IPS-NIHi11 (cell line): Measurements from ENCODE around the gene NOL3.

Source experiments
- DNase-seq: peaks from one replicate; pipeline ENCODE4 v3.0.0; 2012; ENCODE audit warnings: mixed read lengths, low spot score

Gene NOL3

DNA sequence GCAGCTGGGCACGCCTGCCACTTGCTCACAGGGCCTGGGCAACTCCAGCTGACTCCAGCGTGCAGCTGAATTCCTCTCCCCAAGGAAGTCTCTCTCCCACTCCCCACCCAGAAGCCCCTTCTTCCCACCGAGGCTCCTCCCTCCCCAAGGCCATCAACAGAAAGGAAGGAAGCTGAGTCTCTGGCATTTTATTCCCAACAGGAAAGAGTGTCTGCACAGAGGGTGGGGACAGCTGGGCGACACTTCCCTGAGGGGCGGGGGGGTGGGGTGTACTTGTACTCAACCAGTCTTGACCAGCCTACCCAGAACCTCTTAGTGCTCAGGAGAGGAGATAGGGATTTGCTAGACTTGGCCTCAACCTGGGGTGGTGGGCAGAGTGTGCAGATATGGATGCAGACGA lies 19.7 kb downstream of the NOL3 start, which contains the start of gene EXOC3L1:
Gene EXOC3L1, minus strand, starts transcription at position 96 of the 400 bp plus-strand sequence. CDS start 460 bp downstream, outside the sequence.
- no peak for DNase-seq

DNA sequence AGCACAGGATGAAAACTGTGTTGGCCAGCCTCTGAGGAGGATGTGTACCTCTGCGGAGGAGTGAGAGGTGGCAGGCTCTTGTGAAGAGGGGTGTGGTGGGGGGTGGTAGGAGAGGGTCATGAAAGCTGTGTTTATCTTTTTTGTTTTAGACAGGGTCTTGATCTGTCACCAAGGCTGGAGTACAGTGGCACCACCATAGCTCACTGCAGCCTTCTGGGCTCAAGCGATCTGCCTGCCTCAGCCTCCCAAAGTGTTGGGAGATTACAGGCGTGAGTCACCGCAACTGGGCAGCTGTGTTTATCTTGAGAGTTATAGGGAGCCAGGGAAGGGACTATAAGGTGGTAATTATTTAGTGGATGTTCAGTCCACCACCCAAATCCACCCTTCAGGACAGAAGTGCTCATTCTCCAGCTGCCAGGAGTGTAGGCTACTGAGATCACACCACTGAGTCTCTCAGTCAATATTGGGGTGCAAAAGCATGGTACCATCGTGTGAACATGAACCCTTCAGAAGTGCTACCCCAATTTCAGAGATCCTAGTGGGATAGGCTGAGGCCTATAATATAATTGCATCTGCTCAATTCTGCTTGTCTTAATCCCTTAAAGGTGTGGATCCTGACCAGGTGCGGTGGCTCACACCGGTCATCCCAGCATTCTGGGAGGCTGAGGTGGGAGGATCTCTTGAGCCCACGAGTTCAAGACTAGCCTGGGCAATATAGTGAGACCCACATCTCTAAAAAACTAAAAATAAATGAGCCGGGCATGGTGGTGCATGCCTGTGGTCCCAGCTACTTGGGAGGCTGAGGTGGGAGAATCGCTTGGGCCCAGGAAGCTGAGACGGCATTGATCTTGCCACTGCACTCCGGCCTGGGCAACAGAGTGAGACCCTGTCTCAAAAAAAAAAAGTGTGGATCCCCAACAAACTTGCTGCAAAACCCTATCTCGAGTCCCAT lies 20.4 kb downstream of the NOL3 start:
- DNase-seq, result no peak

DNA sequence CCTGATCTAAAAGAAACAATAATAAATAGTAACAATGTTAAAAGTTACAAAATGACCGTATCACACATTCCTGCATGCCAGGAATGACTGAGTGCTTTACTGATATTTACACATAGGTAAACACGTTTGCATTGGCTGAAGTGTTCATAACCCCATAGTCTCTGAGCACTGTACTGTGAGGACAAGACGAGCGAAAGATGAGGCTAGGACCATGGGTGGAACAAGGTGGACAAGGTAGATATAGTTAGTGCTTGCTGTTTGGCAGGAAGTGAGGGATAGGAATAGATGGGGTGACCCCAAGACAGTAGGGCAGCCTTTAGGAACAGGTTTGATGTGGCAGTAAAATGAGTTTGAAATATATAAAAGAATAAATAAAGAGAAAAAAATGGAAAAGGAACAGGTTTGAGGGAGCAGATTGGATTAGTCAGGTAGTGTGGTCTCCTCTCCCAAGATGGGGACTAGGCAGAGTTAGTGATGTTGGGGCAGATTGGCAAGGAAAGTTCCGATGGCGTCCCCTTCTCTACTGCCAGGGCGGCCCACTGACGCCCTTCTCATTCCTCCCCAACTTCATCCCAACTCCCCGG lies 21.2 kb downstream of the NOL3 start:
- DNase-seq, result no peak

DNA sequence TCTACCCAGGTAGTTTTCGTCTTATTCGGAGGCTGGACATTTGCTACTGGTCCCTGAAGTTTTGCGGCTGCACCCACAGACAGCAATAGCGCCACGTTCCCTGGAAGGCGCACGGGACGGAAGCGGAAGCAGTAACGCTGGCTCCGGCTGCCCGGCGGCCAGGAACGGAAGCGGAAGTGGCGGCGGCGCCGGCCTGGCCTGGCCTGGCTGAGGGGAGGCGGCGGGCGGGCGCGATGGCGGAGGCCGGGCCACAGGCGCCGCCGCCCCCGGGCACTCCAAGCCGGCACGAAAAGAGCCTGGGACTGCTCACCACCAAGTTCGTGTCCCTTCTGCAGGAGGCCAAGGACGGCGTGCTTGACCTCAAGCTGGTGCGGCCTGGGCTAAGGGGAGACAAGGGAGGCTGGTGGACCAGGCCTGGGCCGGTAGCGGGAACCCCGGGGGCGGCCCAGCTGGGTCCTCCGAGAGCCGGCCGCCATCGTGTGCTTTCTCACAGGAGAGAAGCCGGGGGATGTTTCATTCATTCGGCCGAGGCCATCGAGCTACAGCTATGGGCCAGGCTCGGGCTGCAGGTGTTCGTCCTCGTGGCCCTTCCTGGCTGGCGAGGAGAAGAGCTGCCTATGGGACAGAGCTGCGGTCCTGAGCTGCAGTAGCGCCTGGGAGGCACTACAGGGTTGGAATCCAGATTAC lies 21.8 kb downstream of the NOL3 start, which contains the start of gene E2F4:
Gene E2F4, plus strand, starts transcription at position 161 of the 687 bp plus-strand sequence. Its CDS starts 73 bp downstream, at position 234.
- DNase-seq, result peak; percentile 98

DNA sequence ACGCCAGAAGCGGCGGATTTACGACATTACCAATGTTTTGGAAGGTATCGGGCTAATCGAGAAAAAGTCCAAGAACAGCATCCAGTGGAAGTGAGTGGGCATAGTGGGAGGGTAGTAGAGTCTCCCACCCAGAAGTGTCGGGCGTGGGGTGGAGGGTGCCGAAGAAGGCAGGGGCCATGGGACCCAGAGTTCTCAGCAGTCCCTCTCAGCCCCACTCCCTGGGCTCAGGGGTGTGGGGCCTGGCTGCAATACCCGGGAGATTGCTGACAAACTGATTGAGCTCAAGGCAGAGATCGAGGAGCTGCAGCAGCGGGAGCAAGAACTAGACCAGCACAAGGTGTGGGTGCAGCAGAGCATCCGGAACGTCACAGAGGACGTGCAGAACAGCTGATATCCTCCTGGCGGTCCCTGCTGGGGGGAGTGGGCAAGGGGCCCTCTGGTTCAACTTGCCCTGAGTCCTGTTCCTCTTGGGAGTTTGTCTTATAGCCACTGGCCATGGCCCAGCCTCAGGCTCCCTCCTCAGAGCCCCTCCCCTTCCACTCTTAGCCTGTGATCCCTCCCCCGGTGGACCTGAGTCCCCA lies 22.5 kb downstream of the NOL3 start:
- no peak for DNase-seq

DNA sequence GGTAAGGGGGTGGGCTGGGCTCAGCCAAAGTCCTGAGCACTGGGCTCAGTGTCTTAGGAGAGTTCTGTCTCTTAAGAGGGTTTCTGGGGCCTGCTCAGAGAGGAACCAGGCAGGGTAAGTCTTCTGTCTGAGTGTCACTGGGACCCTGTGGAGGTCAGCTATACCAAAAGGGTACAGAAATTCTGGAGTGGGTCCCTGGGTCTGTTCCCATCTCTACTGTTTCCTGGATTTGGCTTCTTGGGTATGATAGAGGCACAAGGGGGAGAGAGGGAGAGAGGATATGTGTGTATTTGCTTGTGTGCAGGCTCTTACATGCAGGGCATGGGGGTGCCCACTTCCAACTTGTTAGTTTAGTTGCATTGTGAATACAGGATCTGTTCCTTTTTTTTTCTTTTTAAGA lies 23.2 kb downstream of the NOL3 start:
- DNase-seq, result no peak

DNA sequence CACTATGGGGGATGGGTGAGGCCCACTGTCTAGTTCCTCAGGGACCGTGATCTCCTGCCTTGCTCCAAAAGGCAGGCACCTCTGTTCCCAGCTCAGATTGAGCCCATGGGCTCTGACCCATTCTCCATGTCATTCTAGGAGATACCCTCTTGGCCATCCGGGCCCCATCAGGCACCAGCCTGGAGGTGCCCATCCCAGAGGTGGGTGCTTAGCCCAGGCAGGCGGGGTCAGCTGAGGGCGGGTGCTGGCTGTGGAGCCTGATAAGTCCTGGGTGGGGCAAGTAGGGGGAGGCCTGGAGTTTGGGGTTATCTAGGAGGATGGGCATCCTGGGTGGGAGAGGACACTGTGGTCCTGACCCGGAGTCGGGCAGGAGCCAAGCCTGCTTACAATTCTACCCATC lies 23.9 kb downstream of the NOL3 start:
- DNase-seq, result no peak

DNA sequence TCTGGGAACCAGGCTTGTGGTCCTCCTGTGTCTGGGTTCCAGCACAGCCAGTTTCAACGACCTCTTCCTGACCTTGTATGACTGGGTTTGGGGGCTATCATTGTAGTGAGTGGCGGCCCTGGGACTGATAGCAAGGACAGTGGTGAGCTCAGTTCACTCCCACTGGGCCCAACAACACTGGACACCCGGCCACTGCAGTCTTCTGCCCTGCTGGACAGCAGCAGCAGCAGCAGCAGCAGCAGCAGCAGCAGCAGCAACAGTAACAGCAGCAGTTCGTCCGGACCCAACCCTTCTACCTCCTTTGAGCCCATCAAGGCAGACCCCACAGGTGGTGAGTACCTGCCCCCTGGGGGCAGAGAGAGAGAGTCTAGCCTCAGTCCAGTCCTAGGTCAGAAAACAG lies 25.3 kb downstream of the NOL3 start:
- no peak for DNase-seq

DNA sequence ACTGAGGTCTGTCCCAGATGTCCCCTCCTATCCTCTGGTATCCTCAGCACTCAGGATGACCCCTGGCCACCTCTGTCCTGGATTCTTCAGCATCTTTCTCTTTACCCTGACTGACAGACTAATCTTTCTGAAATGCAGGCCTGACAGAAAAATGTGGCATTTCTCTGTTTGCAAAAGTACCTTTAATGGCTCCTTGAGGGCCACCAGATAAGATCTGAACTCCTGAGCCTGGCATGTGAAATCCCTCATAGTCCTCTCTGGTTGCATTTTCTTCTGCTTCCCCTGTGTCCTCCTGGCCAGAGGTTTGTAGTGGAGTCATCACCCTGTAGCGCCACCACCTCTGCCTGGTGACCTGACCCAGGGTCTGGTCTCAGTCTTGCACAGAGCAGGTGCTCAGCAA lies 26.5 kb downstream of the NOL3 start:
- no peak for DNase-seq

DNA sequence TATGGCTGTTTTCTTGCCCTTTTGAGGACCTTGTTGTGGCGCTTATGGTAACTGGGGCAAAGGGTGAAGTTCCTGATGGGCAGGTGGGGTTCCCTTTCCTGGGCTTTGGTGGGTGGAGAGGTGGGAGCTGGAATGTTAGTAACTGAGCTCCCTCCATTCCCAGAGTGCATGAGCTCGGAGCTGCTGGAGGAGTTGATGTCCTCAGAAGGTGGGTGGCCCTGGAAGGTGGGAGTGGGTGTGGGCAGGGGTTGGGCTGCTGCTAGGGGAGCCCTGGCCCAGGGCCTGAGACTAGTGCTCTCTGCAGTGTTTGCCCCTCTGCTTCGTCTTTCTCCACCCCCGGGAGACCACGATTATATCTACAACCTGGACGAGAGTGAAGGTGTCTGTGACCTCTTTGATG lies 27.4 kb downstream of the NOL3 start:
- DNase-seq, result no peak

DNA sequence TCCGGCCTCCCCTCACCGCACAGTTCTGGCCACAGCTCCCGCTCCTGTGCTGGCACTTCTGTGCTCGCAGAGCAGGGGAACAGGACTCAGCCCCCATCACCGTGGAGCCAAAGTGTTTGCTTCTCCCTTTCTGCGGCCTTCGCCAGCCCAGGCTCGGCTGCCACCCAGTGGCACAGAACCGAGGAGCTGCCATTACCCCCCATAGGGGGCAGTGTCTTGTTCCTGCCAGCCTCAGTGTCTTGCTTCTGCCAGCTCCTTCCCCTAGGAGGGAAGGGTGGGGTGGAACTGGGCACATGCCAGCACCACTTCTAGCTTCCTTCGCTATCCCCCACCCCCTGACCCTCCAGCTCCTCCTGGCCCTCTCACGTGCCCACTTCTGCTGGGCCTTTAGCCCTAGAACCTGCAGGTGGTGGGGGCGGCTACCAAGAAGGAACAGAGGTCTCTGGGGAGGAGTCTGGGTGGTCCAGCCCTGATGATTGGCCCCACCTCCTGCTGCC lies 27.9 kb downstream of the NOL3 start:
- DNase-seq, result peak; percentile 77

DNA sequence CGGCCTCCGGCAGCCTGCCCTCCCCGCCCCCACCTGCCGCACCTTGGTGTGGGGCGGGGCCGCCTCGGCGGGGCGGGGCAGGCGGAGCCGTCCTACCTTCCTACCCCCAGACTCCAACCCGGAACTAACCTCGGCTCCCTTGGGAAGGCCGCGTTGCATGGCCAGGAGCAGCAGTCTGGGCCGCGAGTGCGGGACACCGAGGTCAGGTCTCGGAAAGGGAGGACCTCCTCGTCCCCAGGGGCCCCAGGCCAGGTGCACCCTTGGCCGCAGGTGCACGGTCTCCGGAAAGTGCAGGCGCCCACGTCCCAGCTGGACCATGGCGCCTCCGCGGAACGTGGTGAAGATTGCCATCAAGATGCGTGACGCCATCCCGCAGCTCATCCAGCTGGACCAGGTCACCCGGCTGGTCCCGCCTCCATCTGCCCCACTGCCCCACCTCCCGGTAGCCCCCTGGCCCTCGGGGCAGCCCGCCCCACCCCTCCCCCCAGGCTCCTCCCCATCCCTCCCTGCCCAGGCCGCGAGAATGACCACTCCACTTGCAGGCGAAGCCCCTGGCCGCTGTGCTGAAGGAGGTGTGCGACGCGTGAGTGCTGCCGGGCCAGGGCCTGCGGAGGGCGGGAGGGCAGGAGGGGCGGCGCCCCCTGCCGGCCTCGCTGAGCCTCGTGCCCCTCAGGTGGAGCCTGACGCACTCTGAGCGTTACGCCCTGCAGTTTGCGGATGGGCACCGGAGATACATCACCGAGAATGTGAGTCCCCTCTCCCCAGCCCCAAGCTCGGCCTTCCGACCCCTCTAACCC lies 28.9 kb downstream of the NOL3 start, which contains the start of gene ELMO3:
Gene ELMO3, plus strand, starts transcription at position 121 of the 797 bp plus-strand sequence. Its CDS starts 196 bp downstream, at position 317.
- peak; percentile 90 for DNase-seq

DNA sequence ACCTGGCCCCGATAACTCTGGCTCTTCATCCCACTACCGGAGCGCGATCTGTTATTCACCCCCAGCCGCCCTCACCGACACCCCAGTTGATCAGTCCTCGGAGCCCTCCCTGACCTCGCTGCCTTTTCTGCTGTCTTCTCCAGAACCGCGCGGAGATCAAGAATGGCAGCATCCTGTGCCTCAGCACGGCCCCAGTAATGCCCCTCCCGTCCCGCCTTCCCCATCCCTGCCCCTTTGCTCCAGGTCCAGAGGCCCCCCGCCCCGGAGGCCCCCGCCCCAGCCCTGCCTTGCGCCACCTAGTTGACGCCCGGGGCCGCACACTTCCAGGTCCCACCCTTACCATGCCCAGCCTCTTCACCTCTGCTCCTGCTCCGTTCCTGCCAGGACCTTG lies 29.5 kb downstream of the NOL3 start:
- DNase-seq, result peak; percentile 66

DNA sequence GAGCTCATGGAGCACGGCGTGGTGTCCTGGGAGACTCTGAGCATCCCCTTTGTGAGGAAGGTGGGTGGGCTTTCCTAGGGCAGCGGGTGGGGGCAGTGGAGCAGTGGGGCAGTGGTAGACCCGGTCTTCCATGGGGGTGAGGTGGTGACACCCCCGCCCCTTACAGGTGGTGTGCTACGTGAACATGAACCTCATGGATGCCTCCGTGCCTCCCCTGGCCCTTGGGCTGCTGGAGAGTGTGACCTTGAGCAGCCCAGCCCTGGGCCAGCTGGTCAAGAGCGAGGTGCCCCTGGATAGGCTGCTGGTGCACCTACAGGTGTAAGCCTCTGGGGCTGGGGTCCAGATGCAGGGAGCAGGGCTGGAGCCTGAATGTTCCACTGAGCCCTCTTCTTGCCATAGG lies 30.2 kb downstream of the NOL3 start:
- DNase-seq, result no peak

DNA sequence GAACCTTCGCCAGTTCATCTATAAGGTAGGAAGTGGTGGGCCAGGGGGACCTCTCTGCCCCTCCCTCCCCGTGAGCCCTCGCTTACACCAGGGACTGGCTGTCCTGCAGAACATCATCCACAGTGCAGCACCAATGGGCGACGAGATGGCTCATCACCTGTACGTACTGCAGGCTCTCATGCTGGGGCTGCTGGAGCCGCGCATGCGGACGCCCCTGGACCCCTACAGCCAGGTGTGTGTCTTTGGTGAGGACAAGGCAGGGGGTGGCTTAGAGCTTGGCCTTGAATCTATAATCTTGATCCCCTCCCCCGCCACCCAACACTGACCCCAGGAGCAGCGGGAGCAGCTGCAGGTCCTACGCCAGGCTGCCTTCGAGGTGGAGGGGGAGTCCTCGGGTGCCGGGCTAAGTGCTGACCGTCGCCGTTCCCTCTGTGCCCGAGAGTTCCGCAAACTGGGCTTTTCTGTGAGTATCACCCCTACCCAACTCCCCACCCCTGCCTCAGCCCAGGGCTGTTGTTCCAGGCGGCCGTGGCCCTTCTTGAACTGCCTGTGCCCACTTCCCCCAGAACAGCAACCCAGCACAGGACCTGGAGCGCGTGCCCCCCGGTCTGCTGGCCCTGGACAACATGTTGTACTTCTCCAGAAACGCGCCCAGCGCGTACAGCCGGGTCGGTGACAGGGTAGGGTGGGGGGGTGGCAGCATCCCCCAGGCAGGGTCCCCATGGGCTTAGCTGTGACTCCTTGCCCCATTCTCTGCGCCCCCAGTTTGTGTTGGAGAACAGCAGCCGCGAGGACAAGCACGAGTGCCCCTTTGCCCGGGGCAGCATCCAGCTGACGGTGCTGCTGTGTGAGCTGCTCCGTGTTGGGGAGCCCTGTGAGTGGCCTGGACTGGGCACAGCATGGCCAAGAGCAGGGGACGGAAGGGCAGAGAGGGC lies 31.3 kb downstream of the NOL3 start:
- DNase-seq, result no peak

DNA sequence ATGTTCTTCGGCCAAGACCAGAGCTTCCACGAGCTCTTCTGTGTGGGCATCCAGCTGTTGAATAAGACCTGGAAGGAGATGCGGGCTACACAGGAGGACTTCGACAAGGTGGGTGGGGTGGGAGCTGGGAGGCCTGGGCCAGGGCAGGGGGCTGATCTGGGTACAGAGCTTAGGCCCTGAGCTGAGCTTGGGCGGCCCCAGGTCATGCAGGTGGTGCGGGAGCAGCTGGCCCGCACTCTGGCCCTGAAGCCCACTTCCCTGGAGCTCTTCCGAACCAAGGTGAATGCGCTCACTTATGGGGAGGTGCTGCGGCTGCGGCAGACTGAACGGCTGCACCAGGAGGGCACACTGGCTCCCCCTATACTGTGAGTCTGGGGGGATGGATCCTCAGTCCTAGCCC lies 32.1 kb downstream of the NOL3 start:
- no peak for DNase-seq

DNA sequence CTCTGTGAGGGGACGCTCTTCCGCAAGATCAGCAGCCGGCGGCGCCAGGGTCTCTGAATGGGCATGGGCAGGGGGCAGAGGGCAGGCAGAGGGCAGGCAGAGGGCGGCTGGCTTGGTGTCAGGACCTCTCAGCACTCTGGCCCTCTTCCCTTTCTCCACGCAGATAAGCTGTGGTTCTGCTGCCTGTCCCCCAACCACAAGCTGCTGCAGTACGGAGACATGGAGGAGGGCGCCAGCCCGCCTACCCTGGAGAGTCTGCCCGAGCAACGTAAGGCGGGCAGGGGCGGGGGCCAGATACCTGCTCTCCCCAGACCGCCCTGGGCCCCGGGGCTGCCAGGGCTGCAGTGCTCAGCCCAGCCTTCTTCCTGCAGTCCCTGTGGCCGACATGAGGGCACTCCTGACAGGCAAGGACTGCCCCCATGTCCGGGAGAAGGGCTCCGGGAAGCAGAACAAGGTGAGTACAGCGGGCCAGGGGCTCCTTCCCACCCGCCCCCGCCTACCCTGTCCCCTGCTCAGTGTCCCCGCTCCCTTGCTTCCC lies 32.7 kb downstream of the NOL3 start:
- no peak for DNase-seq

DNA sequence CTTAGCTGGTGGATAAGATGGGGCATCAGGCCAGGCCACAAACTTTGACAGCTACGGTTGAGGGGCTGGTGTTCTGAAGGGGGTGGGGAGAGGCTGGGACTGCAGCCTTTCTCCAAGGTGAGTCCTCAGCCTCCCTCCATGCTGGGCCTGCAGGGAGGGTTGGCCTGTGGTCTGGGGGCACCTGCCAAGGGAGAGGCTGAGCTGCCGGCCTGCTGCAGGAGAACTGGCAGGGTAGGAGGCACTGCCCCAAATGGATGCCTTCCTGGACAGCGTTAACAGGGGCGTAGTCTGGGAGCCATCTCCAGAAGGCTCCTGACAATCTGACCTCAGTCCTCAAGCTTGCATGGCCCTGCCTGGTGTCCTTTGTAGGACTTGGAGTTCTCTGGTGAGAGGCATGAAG lies 33.7 kb downstream of the NOL3 start:
- no peak for DNase-seq

DNA sequence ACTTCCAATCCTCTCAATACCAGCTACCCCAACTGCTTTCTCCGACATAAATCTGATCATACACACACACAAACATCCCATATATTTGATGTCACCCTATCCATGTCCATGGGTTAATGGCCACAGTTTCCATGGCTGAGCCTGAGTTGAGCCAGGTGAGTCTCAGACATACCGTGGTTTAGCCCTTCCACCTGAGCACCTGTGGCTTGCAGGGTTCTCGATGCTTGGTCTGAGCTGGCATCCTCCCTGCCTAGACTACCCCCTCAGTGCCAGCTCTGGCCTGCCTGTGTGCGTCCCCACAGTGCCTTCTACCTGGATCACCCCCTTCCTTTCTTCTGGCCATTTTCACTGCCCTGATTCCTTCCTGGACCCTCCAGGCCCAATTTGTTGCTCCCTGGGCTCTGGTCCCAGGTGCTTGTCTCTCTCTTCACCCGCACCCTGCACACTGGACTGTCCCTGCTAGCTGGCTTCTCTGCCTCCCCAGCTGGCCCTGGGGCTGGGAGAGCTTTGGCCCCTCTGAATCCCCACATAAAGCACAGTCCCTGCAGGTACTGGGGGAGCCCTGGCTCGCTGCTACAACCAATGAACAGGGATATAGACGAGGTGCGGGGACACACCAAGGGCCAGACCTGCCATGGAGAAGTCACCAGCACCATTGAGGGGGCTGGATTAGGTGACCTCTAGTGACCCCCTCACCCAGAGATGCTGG lies 35.9 kb downstream of the NOL3 start:
- no peak for DNase-seq
